ENCODE data around the gene PDLIM4.

The PDLIM4 gene

GRCh38 chr5:132221781-132222648, 35.5 kb upstream of the PDLIM4 start:
- Mint-ChIP-seq H3K9me3 (no peaks in the 10 kb centered on the region), H3K27ac (no peak overlapping the region), H3K27me3 (ENCODE audit: low read depth) (peaks cover 4% of the 10 kb centered on the region), H3K4me3 (no peak overlapping the region), H3K36me3 (ENCODE audit: low read depth) (peaks cover 15% of the 10 kb centered on the region), H3K4me1 (ENCODE audit: low read depth) (peaks cover 25% of the 10 kb centered on the region)

- Mint-ChIP-seq H3K4me3 (no peak overlapping the region), H3K4me1 (ENCODE audit: low read depth) (peaks cover 26% of the 10 kb centered on the region)
Observed at GRCh38 chr5:132222649-132223038, 34.9 kb upstream of the PDLIM4 start.

GRCh38 chr5:132223861-132224260, 33.6 kb upstream of the PDLIM4 start:
- Mint-ChIP-seq H3K36me3 (ENCODE audit: low read depth) (peaks cover 11% of the 10 kb centered on the region), H3K27ac (no peak overlapping the region), H3K4me1 (ENCODE audit: low read depth) (peaks cover 26% of the 10 kb centered on the region), H3K27me3 (ENCODE audit: low read depth) (peaks cover 6% of the 10 kb centered on the region), H3K9me3 (no peaks in the 10 kb centered on the region), H3K4me3 (no peak overlapping the region)

More at GRCh38 chr5:132222649-132223038, 34.9 kb upstream of the PDLIM4 start:
- peaks cover 11% of the 10 kb centered on the region for H3K36me3 Mint-ChIP-seq (ENCODE audit: low read depth)
- H3K27me3 Mint-ChIP-seq (ENCODE audit: low read depth), result peaks cover 5% of the 10 kb centered on the region
- no peaks in the 10 kb centered on the region for H3K9me3 Mint-ChIP-seq
- no peak overlapping the region for H3K27ac Mint-ChIP-seq

- peaks cover 32% of the 10 kb centered on the region for H3K4me1 Mint-ChIP-seq (ENCODE audit: low read depth)
- H3K27me3 Mint-ChIP-seq (ENCODE audit: low read depth), result peaks cover 14% of the 10 kb centered on the region
- H3K36me3 Mint-ChIP-seq (ENCODE audit: low read depth), result peaks cover 11% of the 10 kb centered on the region
- no peak overlapping the region for H3K4me3 Mint-ChIP-seq
- no peak overlapping the region for H3K27ac Mint-ChIP-seq
- no peaks in the 10 kb centered on the region for H3K9me3 Mint-ChIP-seq
Observed at GRCh38 chr5:132224716-132225115, 32.8 kb upstream of the PDLIM4 start.

GRCh38 chr5:132225165-132226032, 32.1 kb upstream of the PDLIM4 start:
- Mint-ChIP-seq H3K36me3 (ENCODE audit: low read depth) (peaks cover 11% of the 10 kb centered on the region), H3K4me1 (ENCODE audit: low read depth) (peaks cover 36% of the 10 kb centered on the region), H3K4me3 (peak overlapping the region; percentile 33), H3K9me3 (no peaks in the 10 kb centered on the region), H3K27ac (no peak overlapping the region), H3K27me3 (ENCODE audit: low read depth) (peaks cover 18% of the 10 kb centered on the region)

- peaks cover 24% of the 10 kb centered on the region for H3K27me3 Mint-ChIP-seq (ENCODE audit: low read depth)
- H3K36me3 Mint-ChIP-seq (ENCODE audit: low read depth), result peaks cover 11% of the 10 kb centered on the region
- no peak overlapping the region for H3K27ac Mint-ChIP-seq
- H3K9me3 Mint-ChIP-seq, result no peaks in the 10 kb centered on the region
- peaks cover 45% of the 10 kb centered on the region for H3K4me1 Mint-ChIP-seq (ENCODE audit: low read depth)
- peak overlapping the region; percentile 64 for H3K4me3 Mint-ChIP-seq
Observed at GRCh38 chr5:132226516-132227234, 30.8 kb upstream of the PDLIM4 start.

- Mint-ChIP-seq H3K4me3 (peak overlapping the region; percentile 64), H3K36me3 (ENCODE audit: low read depth) (peaks cover 11% of the 10 kb centered on the region)
Observed at GRCh38 chr5:132227235-132227484, 30.3 kb upstream of the PDLIM4 start.

GRCh38 chr5:132227485-132228240, 29.8 kb upstream of the PDLIM4 start, which contains the start of gene P4HA2:
Gene P4HA2, minus strand, starts transcription at chr5:132227853. Its CDS starts 9,227 bp downstream, at chr5:132218626.
- H3K36me3 Mint-ChIP-seq (ENCODE audit: low read depth), result peaks cover 11% of the 10 kb centered on the region
- H3K4me1 Mint-ChIP-seq (ENCODE audit: low read depth), result peaks cover 47% of the 10 kb centered on the region
- no peak within 1 kb of the TSS for H3K27ac Mint-ChIP-seq
- peak within 1 kb of the TSS; percentile 64 for H3K4me3 Mint-ChIP-seq
- H3K27me3 Mint-ChIP-seq (ENCODE audit: low read depth), result peaks cover 27% of the 10 kb centered on the region
- no peaks in the 10 kb centered on the region for H3K9me3 Mint-ChIP-seq

More at GRCh38 chr5:132227235-132227484, 30.3 kb upstream of the PDLIM4 start:
- Mint-ChIP-seq H3K27me3 (ENCODE audit: low read depth) (peaks cover 24% of the 10 kb centered on the region), H3K4me1 (ENCODE audit: low read depth) (peaks cover 47% of the 10 kb centered on the region), H3K9me3 (no peaks in the 10 kb centered on the region), H3K27ac (no peak overlapping the region)

- Mint-ChIP-seq H3K27me3 (ENCODE audit: low read depth) (peaks cover 28% of the 10 kb centered on the region), H3K27ac (no peak overlapping the region), H3K4me1 (ENCODE audit: low read depth) (peaks cover 44% of the 10 kb centered on the region), H3K36me3 (ENCODE audit: low read depth) (peaks cover 10% of the 10 kb centered on the region), H3K9me3 (no peaks in the 10 kb centered on the region), H3K4me3 (peak overlapping the region; percentile 47)
Observed at GRCh38 chr5:132228241-132229035, 29.1 kb upstream of the PDLIM4 start.

GRCh38 chr5:132229236-132229635, 28.3 kb upstream of the PDLIM4 start:
- Mint-ChIP-seq H3K4me3 (peak overlapping the region; percentile 47), H3K4me1 (ENCODE audit: low read depth) (peaks cover 37% of the 10 kb centered on the region), H3K36me3 (ENCODE audit: low read depth) (peaks cover 5% of the 10 kb centered on the region), H3K9me3 (no peaks in the 10 kb centered on the region), H3K27ac (no peak overlapping the region), H3K27me3 (ENCODE audit: low read depth) (peaks cover 28% of the 10 kb centered on the region)

- H3K4me3 Mint-ChIP-seq, result no peak overlapping the region
- no peak overlapping the region for H3K27ac Mint-ChIP-seq
Observed at GRCh38 chr5:132230871-132231270, 26.6 kb upstream of the PDLIM4 start.

GRCh38 chr5:132232465-132232864, 25.0 kb upstream of the PDLIM4 start:
- Mint-ChIP-seq H3K36me3 (ENCODE audit: low read depth) (no peaks in the 10 kb centered on the region), H3K4me3 (no peak overlapping the region), H3K4me1 (ENCODE audit: low read depth) (peaks cover 21% of the 10 kb centered on the region), H3K27me3 (ENCODE audit: low read depth) (peaks cover 24% of the 10 kb centered on the region), H3K27ac (no peak overlapping the region), H3K9me3 (no peaks in the 10 kb centered on the region)

More at GRCh38 chr5:132230871-132231270, 26.6 kb upstream of the PDLIM4 start:
- Mint-ChIP-seq H3K27me3 (ENCODE audit: low read depth) (peaks cover 28% of the 10 kb centered on the region), H3K9me3 (no peaks in the 10 kb centered on the region), H3K4me1 (ENCODE audit: low read depth) (peaks cover 24% of the 10 kb centered on the region), H3K36me3 (ENCODE audit: low read depth) (no peaks in the 10 kb centered on the region)

- Mint-ChIP-seq H3K4me1 (ENCODE audit: low read depth) (peaks cover 21% of the 10 kb centered on the region), H3K27ac (no peak overlapping the region), H3K27me3 (ENCODE audit: low read depth) (peaks cover 24% of the 10 kb centered on the region), H3K9me3 (no peaks in the 10 kb centered on the region), H3K36me3 (ENCODE audit: low read depth) (no peaks in the 10 kb centered on the region), H3K4me3 (no peak overlapping the region)
Observed at GRCh38 chr5:132233081-132233480, 24.4 kb upstream of the PDLIM4 start.
